K562 (cell line): ENCODE measurements around the gene AIMP2. TPM values are rescaled to one million over a fixed set of nuclear protein-coding genes. Genes with fewer than 3 reads are reported as not detected.

Experiments
- ATAC-seq: fragments of 200-7000 bp; cut with Tn5 transposase; 3 replicates; pipeline ENCODE4 v1.9.1; 2020; ENCODE audit warnings: moderate library complexity
- BruUV-seq: library from RNA; stranded (reverse); fragments of 400-500 nt; replicated peaks from 2 replicates; lab custom pipeline; 2021; lab: Mats Ljungman, UMichigan
- CTCF ChIA-PET: fragments of 300-600 bp; formaldehyde crosslinking; extraction: SDS; loops from one replicate; lab custom pipeline; 2021; ENCODE audit warnings: low intra/inter-chr PET ratio; lab: Yijun Ruan, JAX
- POLR2A ChIA-PET: fragments of 300-600, 350-650 bp; sonication (Branson Sonifier 250); formaldehyde crosslinking; extraction: SDS; loops from one replicate; lab custom pipeline; 2021; ENCODE audit warnings: antibody characterized with exemption, inconsistent platforms; lab: Yijun Ruan, JAX
- DNase-seq, 4 experiments: peaks; one replicate each; pipeline versions ENCODE4 v3.0.0 to v3.0.0-alpha.2; 2011 to 2018; ENCODE audit warnings: low spot score in 3 of 4, mixed read lengths in 3 of 4; ENCODE audit errors: extremely low read depth in 1 of 4
- FAIRE-seq: peaks from 2 replicates; lab custom pipeline; 2011; peaks lifted over from hg19 to GRCh38; lab: Jason Lieb, UNC
- H2AFZ ChIP-seq: 2 replicates; pipeline ENCODE4 v1.6.0; 2011; ENCODE audit warnings: low read depth, low read length, control low read depth, inconsistent platforms
- H3K27ac ChIP-seq: fragments of 200-600 bp; 3 replicates; pipeline ENCODE4 v1.8.0; 2011; ENCODE audit warnings: low read depth, mild to moderate bottlenecking, control low read depth, inconsistent platforms, low read length, moderate library complexity, mixed read lengths; ENCODE audit errors: extremely low read depth
- H3K27me3 ChIP-seq, 2 experiments: fragments of 300-600 bp in 1 of 2; 2 replicates in 1 of 2; 3 replicates in 1 of 2; pipeline versions ENCODE4 v1.6.0 to v1.8.0; 2011; ENCODE audit warnings: inconsistent platforms in 2 of 2, low read length in 2 of 2, mild to moderate bottlenecking in 1 of 2, mixed read lengths in 1 of 2, moderate library complexity in 1 of 2; ENCODE audit not compliant: control insufficient read depth in 2 of 2, insufficient read depth in 2 of 2
- H3K36me3 ChIP-seq: fragments of 300-600 bp; 3 replicates; pipeline ENCODE4 v1.8.0; 2011; ENCODE audit warnings: mild to moderate bottlenecking, low read length, inconsistent platforms; ENCODE audit not compliant: control insufficient read depth, insufficient read depth
- H3K4me1 ChIP-seq, 2 experiments: fragments of 200-600 bp in 1 of 2; replicated peaks in 1 of 2; 2 replicates in 1 of 2; 3 replicates in 1 of 2; pipeline versions ENCODE4 v1.5.1 to v1.8.0; 2011; ENCODE audit warnings: inconsistent platforms in 2 of 2, low read length in 2 of 2, mild to moderate bottlenecking in 1 of 2, mixed read lengths in 1 of 2, moderate library complexity in 1 of 2; ENCODE audit not compliant: control insufficient read depth in 2 of 2, insufficient read depth in 2 of 2
- H3K4me2 ChIP-seq: 2 replicates; pipeline ENCODE4 v1.6.1; 2011; ENCODE audit warnings: low read length, control low read depth, inconsistent platforms, mixed read lengths; ENCODE audit not compliant: insufficient read depth
- H3K4me3 ChIP-seq: fragments of 200-600 bp; sonication (generic), shearing (Covaris generic); 2 replicates; pipeline ENCODE4 v1.5.1; 2016; ENCODE audit warnings: control low read depth, inconsistent platforms
- H3K79me2 ChIP-seq: fragments of 200-600 bp; 3 replicates; pipeline ENCODE4 v1.8.0; 2011; ENCODE audit warnings: low read length, inconsistent platforms; ENCODE audit not compliant: control insufficient read depth, insufficient read depth
- H3K9ac ChIP-seq, 2 experiments: 2 replicates each; pipeline versions ENCODE4 v1.6.0 to v1.6.1; 2011; ENCODE audit warnings: low read depth in 2 of 2, low read length in 2 of 2, control low read depth in 1 of 2, inconsistent platforms in 1 of 2, mild to moderate bottlenecking in 1 of 2, mixed read lengths in 1 of 2; ENCODE audit not compliant: insufficient read depth in 1 of 2
- H3K9me1 ChIP-seq: one replicate; pipeline ENCODE4 v1.6.0; 2011; ENCODE audit warnings: inconsistent platforms, mild to moderate bottlenecking, low read length, moderate library complexity; ENCODE audit not compliant: control insufficient read depth, insufficient read depth
- H3K9me3 ChIP-seq: replicated peaks from 2 replicates; pipeline ENCODE4 v1.5.1; 2011; ENCODE audit warnings: low read depth, low read length, inconsistent platforms; ENCODE audit not compliant: control insufficient read depth, insufficient read depth
- H4K20me1 ChIP-seq: replicated peaks from 2 replicates; pipeline ENCODE4 v1.6.1; 2011; ENCODE audit warnings: low read length, inconsistent platforms, mixed read lengths; ENCODE audit not compliant: control insufficient read depth, insufficient read depth
- CAMTA2 ChIP-seq: fragments of 250-450 bp; sonication (Bioruptor Pico); conservative IDR thresholded peaks from 2 replicates; pipeline ENCODE4 v1.5.1; 2022
- DACH1 ChIP-seq: fragments of 450-650 bp; IDR thresholded peaks from 2 replicates; pipeline ENCODE4 v1.6.1; 2018; ENCODE audit not compliant: partially characterized antibody
- DMBX1 ChIP-seq: fragments of 250-450 bp; sonication (Bioruptor Pico); IDR thresholded peaks from 2 replicates; pipeline ENCODE4 v1.8.0; 2022; ENCODE audit warnings: inconsistent platforms, mild to moderate bottlenecking, moderate library complexity, borderline replicate concordance
- ETS2 ChIP-seq: IDR thresholded peaks from 2 replicates; pipeline ENCODE4 v1.6.1; 2016; ENCODE audit warnings: borderline replicate concordance, missing genetic modification characterization, mild to moderate bottlenecking, moderate library complexity, missing compliant biosample characterization; ENCODE audit not compliant: poor library complexity, severe bottlenecking
- FUS ChIP-seq: fragments of 200-400 bp; formaldehyde crosslinking; optimal IDR thresholded peaks from 2 replicates; pipeline ENCODE3; 2017; ENCODE audit warnings: low read depth, low read length
- HDAC1 ChIP-seq, 2 experiments: fragments of 450-650 bp; IDR thresholded peaks; 2 replicates each; pipeline ENCODE4 v1.6.1; 2016 to 2017; ENCODE audit warnings: inconsistent platforms in 1 of 2, mild to moderate bottlenecking in 1 of 2, moderate library complexity in 1 of 2
- KLF10 ChIP-seq: fragments of 250-450 bp; sonication (Bioruptor Pico); IDR thresholded peaks from 2 replicates; pipeline ENCODE4 v1.6.1; 2021; ENCODE audit warnings: matching md5 sums
- MCM2 ChIP-seq: fragments of 450-650 bp; IDR thresholded peaks from 2 replicates; pipeline ENCODE4 v1.6.1; 2017; ENCODE audit warnings: low read depth, mild to moderate bottlenecking
- NELFE ChIP-seq: IDR thresholded peaks from 2 replicates; pipeline ENCODE4 v1.6.1; 2011; ENCODE audit warnings: mild to moderate bottlenecking; ENCODE audit not compliant: insufficient read depth, insufficient read length
- NR2F6 ChIP-seq: fragments of 450-650 bp; formaldehyde crosslinking; IDR thresholded peaks from 2 replicates; pipeline ENCODE4 v1.4.0; 2020; ENCODE audit warnings: mild to moderate bottlenecking
- SAFB2 ChIP-seq: fragments of 200-400 bp; formaldehyde crosslinking; IDR thresholded peaks from 2 replicates; pipeline ENCODE4 v1.6.1; 2018; ENCODE audit warnings: borderline replicate concordance, low read length, low read depth, moderate library complexity; ENCODE audit not compliant: severe bottlenecking
- TAF7 ChIP-seq: fragments of 450-650 bp; IDR thresholded peaks from 2 replicates; pipeline ENCODE4 v1.6.1; 2016; ENCODE audit warnings: missing genetic modification characterization, missing compliant biosample characterization
- TFAM ChIP-seq: fragments of 250-450 bp; sonication (Bioruptor Pico); conservative IDR thresholded peaks from 2 replicates; pipeline ENCODE4 v1.5.0; 2021; ENCODE audit warnings: mild to moderate bottlenecking, moderate library complexity
- ZBTB49 ChIP-seq: sonication (generic); formaldehyde crosslinking; IDR thresholded peaks from 2 replicates; pipeline ENCODE4 v1.8.0; 2022; ENCODE audit warnings: missing genetic modification reagents, mild to moderate bottlenecking, borderline replicate concordance
- ZKSCAN3 ChIP-seq: fragments of 250-450 bp; sonication (Bioruptor Pico); IDR thresholded peaks from 2 replicates; pipeline ENCODE4 v1.4.0; 2020
- ZNF184 ChIP-seq: sonication (generic); formaldehyde crosslinking; IDR thresholded peaks from 2 replicates; pipeline ENCODE4 v1.5.0; 2020; ENCODE audit warnings: missing genetic modification reagents
- ZNF280A ChIP-seq: fragments of 450-650 bp; IDR thresholded peaks from 2 replicates; pipeline ENCODE4 v1.6.1; 2018; ENCODE audit warnings: mild to moderate bottlenecking, low read depth; ENCODE audit not compliant: partially characterized antibody
- ZNF75A ChIP-seq: fragments of 450-650 bp; formaldehyde crosslinking; IDR thresholded peaks from 2 replicates; pipeline ENCODE4 v1.4.0; 2020; ENCODE audit warnings: mild to moderate bottlenecking
- WGBS: fragments of 100-300 bp; shearing (Covaris generic); methylation state at CpG from one replicate; pipeline ENCODE4 v1.1.6; 2016; ENCODE audit warnings: low coverage, mixed read lengths; ENCODE audit not compliant: insufficient coverage; ENCODE audit errors: missing lambda C conversion rate; 5-methylcytosine and 5-hydroxymethylcytosine counted together
- in situ Hi-C: fragments of 300-500 bp; cut with MboI; formaldehyde crosslinking; loops from 4 replicates; pipeline ENCODE4 v1.15.0; 2018; ENCODE audit warnings: inconsistent platforms, mixed read lengths
- intact Hi-C: fragments of 100-400 bp; cut with micrococcal nuclease; formaldehyde crosslinking; loops from 2 replicates; pipeline ENCODE4 v1.14.2; 2022
- polyA plus RNA-seq, 8 experiments: library from polyadenylated mRNA; depleted of rRNA in 4 of 8; stranded (reverse) in 5 of 8; unstranded in 3 of 8; fragments of >200 nt; fragmentation: Nextera tagmentation in 2 of 8; fragmentation: Illumina TruSeq in 1 of 8; extraction: Ambion mirVana in 2 of 8; extraction: Trizol in 1 of 8; gene quantifications; 2 replicates each; pipeline versions ENCODE4 v1.2.1 to v1.2.3, GENCODE V29; 2011 to 2014; ENCODE audit warnings: inconsistent platforms in 1 of 8, missing spikeins in 1 of 8
- total RNA-seq, 7 experiments: library from RNA; depleted of rRNA in 6 of 7; stranded (reverse); fragments of >200 nt in 6 of 7; fragmentation: Illumina TruSeq in 2 of 7; extraction: Trizol in 2 of 7; gene quantifications; 2 replicates each; pipeline versions ENCODE4 v1.2.1 to v1.2.3, GENCODE V29; 2011 to 2021; ENCODE audit warnings: low replicate concordance in 1 of 7

AIMP2 gene
- total and polyA plus RNA-seq, 9 of the 15 experiments (the other 6 are each of a cell fraction or from before 2014, with no cell fraction given), result 47.5 to 84.9 (median 63.5) TPM

- Histone ChIP-seq H3K9me1 (no peaks in the 10 kb centered on the region), H4K20me1 (no peaks in the 10 kb centered on the region), H3K9ac (peak overlapping the region in 1 of 2 experiments; percentile 75; a peak in 1 of 4 replicates), H3K4me3 (no peak overlapping the region), H3K27me3 (no peaks in the 10 kb centered on the region), H3K27ac (no peak overlapping the region), H3K4me1 (peaks cover 17 to 23% of the 10 kb centered on the region in 2 experiments; a peak in 4 of 5 replicates), H3K79me2 (peaks cover 56% of the 10 kb centered on the region), H2AFZ (no peak overlapping the region), H3K36me3 (peaks cover 51% of the 10 kb centered on the region), H3K9me3 (no peaks in the 10 kb centered on the region), H3K4me2 (no peak overlapping the region)
- POLR2A ChIA-PET, result interaction anchor here (1.4 kb wide), 1 partner anchor 9 kb away, joined by 6 read pairs; no protein-coding TSS in a partner anchor
- intact Hi-C loops, result no loop called here
- 84% methylated on average over 2 of the region's 2 CpGs for WGBS
- ATAC-seq, result no peak
- no TSS peak for BruUV-seq
- CTCF ChIA-PET, result no interaction called here
- no peak for DNase-seq
- TF ChIP-seq HDAC1 (IDR thresholded peaks at IDR 0.05) (no peak), ZNF184 (no peak), ZNF280A (no peak), ETS2 (tag) (no peak), NELFE (no peak), CAMTA2 (CRISPR knock-in tag) (no peak), ZNF75A (CRISPR knock-in tag) (no peak), ZBTB49 (no peak), TFAM (no peak), MCM2 (no peak), SAFB2 (no peak), TAF7 (no peak), FUS (no peak), KLF10 (CRISPR knock-in tag) (no peak), ZKSCAN3 (no peak), DMBX1 (CRISPR knock-in tag) (no peak), DACH1 (no peak), NR2F6 (no peak)
- in situ Hi-C loops, result no loop called here
- no peak for FAIRE-seq
Measured at GRCh38 chr7:6011541-6011940, 2.5 kb downstream of the AIMP2 start.
